ENCODE data around the gene ACBD6.

DNA sequence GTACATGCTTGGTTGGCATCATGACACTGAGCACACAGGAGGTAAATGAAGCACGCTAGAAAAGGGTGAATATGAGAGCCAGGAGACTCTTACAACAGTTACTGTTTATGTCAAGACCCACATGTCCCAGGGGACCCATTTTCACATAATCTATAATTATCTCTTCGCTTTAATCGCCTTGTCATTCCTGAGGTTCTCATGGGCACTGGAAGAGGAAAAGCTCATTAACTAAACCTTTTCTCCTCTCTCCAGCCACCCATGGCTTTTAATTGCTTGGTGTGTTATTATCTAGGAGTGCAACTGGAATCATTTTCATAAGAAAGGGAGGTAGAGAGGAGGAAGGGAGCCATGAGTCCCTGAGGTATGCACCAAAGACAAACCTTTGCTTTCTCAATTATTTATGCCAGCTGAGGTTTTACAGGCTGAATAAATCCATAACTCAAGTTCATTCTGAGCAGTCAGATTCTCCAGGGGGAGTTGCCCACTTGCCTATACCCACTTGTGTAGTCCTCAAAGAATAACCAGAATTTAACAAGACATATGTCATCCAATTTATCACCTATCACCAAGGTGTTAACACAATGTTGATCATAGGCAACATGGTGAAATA is 77.4 kb downstream of the ACBD6 start:
- TF ChIP-seq SP1 (IDR thresholded peaks at IDR 0.05) = no peak
- TF ChIP-seq, protein P1, sequence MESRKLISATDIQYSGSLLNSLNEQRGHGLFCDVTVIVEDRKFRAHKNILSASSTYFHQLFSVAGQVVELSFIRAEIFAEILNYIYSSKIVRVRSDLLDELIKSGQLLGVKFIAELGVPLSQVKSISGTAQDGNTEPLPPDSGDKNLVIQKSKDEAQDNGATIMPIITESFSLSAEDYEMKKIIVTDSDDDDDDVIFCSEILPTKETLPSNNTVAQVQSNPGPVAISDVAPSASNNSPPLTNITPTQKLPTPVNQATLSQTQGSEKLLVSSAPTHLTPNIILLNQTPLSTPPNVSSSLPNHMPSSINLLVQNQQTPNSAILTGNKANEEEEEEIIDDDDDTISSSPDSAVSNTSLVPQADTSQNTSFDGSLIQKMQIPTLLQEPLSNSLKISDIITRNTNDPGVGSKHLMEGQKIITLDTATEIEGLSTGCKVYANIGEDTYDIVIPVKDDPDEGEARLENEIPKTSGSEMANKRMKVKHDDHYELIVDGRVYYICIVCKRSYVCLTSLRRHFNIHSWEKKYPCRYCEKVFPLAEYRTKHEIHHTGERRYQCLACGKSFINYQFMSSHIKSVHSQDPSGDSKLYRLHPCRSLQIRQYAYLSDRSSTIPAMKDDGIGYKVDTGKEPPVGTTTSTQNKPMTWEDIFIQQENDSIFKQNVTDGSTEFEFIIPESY (IDR thresholded peaks at IDR 0.05) = no peak
- TF ChIP-seq, protein P2, sequence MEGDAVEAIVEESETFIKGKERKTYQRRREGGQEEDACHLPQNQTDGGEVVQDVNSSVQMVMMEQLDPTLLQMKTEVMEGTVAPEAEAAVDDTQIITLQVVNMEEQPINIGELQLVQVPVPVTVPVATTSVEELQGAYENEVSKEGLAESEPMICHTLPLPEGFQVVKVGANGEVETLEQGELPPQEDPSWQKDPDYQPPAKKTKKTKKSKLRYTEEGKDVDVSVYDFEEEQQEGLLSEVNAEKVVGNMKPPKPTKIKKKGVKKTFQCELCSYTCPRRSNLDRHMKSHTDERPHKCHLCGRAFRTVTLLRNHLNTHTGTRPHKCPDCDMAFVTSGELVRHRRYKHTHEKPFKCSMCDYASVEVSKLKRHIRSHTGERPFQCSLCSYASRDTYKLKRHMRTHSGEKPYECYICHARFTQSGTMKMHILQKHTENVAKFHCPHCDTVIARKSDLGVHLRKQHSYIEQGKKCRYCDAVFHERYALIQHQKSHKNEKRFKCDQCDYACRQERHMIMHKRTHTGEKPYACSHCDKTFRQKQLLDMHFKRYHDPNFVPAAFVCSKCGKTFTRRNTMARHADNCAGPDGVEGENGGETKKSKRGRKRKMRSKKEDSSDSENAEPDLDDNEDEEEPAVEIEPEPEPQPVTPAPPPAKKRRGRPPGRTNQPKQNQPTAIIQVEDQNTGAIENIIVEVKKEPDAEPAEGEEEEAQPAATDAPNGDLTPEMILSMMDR (IDR thresholded peaks at IDR 0.05; ENCODE audit: low read depth, low read length, missing input control) = no peak
- no peak for TF ChIP-seq RAD21 (IDR thresholded peaks at IDR 0.05)
- TF ChIP-seq, protein P3, sequence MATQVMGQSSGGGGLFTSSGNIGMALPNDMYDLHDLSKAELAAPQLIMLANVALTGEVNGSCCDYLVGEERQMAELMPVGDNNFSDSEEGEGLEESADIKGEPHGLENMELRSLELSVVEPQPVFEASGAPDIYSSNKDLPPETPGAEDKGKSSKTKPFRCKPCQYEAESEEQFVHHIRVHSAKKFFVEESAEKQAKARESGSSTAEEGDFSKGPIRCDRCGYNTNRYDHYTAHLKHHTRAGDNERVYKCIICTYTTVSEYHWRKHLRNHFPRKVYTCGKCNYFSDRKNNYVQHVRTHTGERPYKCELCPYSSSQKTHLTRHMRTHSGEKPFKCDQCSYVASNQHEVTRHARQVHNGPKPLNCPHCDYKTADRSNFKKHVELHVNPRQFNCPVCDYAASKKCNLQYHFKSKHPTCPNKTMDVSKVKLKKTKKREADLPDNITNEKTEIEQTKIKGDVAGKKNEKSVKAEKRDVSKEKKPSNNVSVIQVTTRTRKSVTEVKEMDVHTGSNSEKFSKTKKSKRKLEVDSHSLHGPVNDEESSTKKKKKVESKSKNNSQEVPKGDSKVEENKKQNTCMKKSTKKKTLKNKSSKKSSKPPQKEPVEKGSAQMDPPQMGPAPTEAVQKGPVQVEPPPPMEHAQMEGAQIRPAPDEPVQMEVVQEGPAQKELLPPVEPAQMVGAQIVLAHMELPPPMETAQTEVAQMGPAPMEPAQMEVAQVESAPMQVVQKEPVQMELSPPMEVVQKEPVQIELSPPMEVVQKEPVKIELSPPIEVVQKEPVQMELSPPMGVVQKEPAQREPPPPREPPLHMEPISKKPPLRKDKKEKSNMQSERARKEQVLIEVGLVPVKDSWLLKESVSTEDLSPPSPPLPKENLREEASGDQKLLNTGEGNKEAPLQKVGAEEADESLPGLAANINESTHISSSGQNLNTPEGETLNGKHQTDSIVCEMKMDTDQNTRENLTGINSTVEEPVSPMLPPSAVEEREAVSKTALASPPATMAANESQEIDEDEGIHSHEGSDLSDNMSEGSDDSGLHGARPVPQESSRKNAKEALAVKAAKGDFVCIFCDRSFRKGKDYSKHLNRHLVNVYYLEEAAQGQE (IDR thresholded peaks at IDR 0.05) = no peak
- no peak for TF ChIP-seq GABPA (IDR thresholded peaks at IDR 0.05 in 1 of 2, conservative IDR thresholded peaks at IDR 0.05 in 1 of 2)
- TF ChIP-seq, protein P4, sequence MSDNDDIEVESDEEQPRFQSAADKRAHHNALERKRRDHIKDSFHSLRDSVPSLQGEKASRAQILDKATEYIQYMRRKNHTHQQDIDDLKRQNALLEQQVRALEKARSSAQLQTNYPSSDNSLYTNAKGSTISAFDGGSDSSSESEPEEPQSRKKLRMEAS (IDR thresholded peaks at IDR 0.05) = no peak
- TF ChIP-seq FOXA1 (IDR thresholded peaks at IDR 0.05) = no peak
- TF ChIP-seq TAF1 (conservative IDR thresholded peaks at IDR 0.05) = no peak
- no peak for TF ChIP-seq YY1 (IDR thresholded peaks at IDR 0.05)

All from liver (tissue), 3 donors.